GM19395 (cell line): ENCODE data around the gene GALNT6.
A peak's percentile ranks its signal among the peaks of the same experiment; 100 is the strongest.

Experiments
- ATAC-seq: cut with Tn5 transposase; IDR thresholded peaks from one replicate; pipeline ENCODE4 v1.9.1; 2021; ENCODE audit warnings: mild to moderate bottlenecking, moderate library complexity; ENCODE audit not compliant: unreplicated experiment

GALNT6 gene

GRCh38 chr12:51383269-51383905 is 7.8 kb downstream of the GALNT6 start:
- ATAC-seq, result no peak

- no peak for ATAC-seq
Observed at GRCh38 chr12:51382173-51382572, 9.0 kb downstream of the GALNT6 start.

- ATAC-seq, result no peak
Observed at GRCh38 chr12:51381226-51382079, 9.8 kb downstream of the GALNT6 start.

GRCh38 chr12:51379571-51379970 is 11.6 kb downstream of the GALNT6 start:
- ATAC-seq, result no peak

- no peak for ATAC-seq
Observed at GRCh38 chr12:51378749-51379148, 12.5 kb downstream of the GALNT6 start.

GRCh38 chr12:51377099-51377984 is 13.9 kb downstream of the GALNT6 start:
- ATAC-seq, result no peak

- no peak for ATAC-seq
Observed at GRCh38 chr12:51374856-51375255, 16.4 kb downstream of the GALNT6 start.

GRCh38 chr12:51374361-51374760 is 16.8 kb downstream of the GALNT6 start:
- ATAC-seq, result no peak

GRCh38 chr12:51373187-51373586 is 18.0 kb downstream of the GALNT6 start:
- ATAC-seq, result no peak

- ATAC-seq, result no peak
Observed at GRCh38 chr12:51372021-51372420, 19.2 kb downstream of the GALNT6 start.

- no peak for ATAC-seq
Observed at GRCh38 chr12:51371295-51371953, 19.8 kb downstream of the GALNT6 start.

- ATAC-seq, result no peak
Observed at GRCh38 chr12:51370667-51371066, 20.5 kb downstream of the GALNT6 start.

GRCh38 chr12:51369581-51369980 is 21.6 kb downstream of the GALNT6 start:
- no peak for ATAC-seq

- peak; percentile 98 for ATAC-seq
Observed at GRCh38 chr12:51368640-51369517, 22.3 kb downstream of the GALNT6 start.

- no peak for ATAC-seq
Observed at GRCh38 chr12:51365276-51365675, 25.9 kb downstream of the GALNT6 start.

GRCh38 chr12:51364001-51364400 is 27.2 kb downstream of the GALNT6 start:
- ATAC-seq, result no peak

- ATAC-seq, result no peak
Observed at GRCh38 chr12:51362747-51363342, 28.4 kb downstream of the GALNT6 start.

- ATAC-seq, result no peak
Observed at GRCh38 chr12:51362307-51362706, 28.9 kb downstream of the GALNT6 start.
